HG02678 (cell line): Measurements from ENCODE around the gene ZNF837.
"Not testable (repeated sequence)": the region's sequence is repeated elsewhere in the genome, so short reads cannot be mapped to it uniquely, and the experiment has no call there.

Experiments used
- ATAC-seq: cut with Tn5 transposase; IDR thresholded peaks from one replicate; pipeline ENCODE4 v1.9.1; 2021; ENCODE audit warnings: mild to moderate bottlenecking, moderate library complexity; ENCODE audit not compliant: unreplicated experiment

The ZNF837 gene

DNA sequence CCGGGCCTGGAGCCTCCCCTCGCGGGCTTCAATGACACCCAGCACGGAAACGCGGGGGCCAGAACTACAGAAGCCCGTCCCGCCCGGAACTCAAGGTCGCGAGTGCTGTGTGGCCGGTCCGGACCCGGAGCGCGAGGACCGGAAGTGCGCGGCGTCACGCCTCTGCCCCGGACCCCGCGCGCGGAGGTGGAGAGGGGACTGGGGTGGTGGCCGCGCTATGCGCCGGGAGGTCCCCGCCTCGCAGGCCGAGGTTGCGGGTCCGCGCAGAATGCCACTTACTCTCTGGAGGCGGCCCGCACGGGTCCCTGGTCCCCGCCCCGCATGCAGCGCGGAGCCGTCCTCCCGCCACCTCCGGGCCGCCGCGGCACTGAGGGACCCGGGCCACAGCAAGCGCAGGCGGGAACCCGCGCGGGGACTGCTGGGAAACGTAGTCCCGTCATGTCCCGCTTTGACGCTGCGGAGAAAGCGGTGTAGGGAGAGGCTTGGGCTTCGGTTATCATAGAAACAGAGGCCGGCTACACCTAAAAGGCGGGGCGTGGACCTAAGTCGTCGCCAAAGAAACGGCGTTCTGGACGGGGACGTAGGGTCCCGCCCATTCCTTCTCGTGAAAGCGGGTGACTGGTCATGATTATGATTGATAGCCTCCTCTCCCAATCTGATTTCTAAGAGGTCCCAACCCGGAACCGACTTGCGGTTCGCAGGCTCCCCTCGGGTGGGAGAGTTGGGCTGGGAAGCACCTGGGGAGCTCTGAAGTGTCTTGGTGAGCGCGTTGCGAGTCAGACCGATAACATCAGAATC is at the start of gene ZNF837:
TSS of gene ZNF837 (minus strand) at position 369 of the 798 bp plus-strand sequence. CDS start 11,698 bp downstream, outside the sequence.
- peak; percentile 86 for ATAC-seq

- ATAC-seq = no peak
These were observed 48.9 kb upstream of the ZNF837 start for GRCh38 chr19:58429745-58430144.

- ATAC-seq = no peak
These were observed 47.8 kb upstream of the ZNF837 start for GRCh38 chr19:58428617-58429016.

- ATAC-seq = no peak
These were observed 36.2 kb upstream of the ZNF837 start for GRCh38 chr19:58417071-58417470.

GRCh38 chr19:58416604-58417003 is 35.8 kb upstream of the ZNF837 start:
- ATAC-seq = no peak

- peak; percentile 12 for ATAC-seq
These were observed 28.4 kb upstream of the ZNF837 start for GRCh38 chr19:58409010-58409790.

- peak; percentile 88 for ATAC-seq
These were observed 27.6 kb upstream of the ZNF837 start, which contains the start of gene ZNF584 for GRCh38 chr19:58408152-58409009. Gene ZNF584 (plus strand): TSS chr19:58408649. CDS start chr19:58409148, 499 bp downstream.

- no peak for ATAC-seq
These were observed 26.9 kb upstream of the ZNF837 start for GRCh38 chr19:58407658-58408151.

DNA sequence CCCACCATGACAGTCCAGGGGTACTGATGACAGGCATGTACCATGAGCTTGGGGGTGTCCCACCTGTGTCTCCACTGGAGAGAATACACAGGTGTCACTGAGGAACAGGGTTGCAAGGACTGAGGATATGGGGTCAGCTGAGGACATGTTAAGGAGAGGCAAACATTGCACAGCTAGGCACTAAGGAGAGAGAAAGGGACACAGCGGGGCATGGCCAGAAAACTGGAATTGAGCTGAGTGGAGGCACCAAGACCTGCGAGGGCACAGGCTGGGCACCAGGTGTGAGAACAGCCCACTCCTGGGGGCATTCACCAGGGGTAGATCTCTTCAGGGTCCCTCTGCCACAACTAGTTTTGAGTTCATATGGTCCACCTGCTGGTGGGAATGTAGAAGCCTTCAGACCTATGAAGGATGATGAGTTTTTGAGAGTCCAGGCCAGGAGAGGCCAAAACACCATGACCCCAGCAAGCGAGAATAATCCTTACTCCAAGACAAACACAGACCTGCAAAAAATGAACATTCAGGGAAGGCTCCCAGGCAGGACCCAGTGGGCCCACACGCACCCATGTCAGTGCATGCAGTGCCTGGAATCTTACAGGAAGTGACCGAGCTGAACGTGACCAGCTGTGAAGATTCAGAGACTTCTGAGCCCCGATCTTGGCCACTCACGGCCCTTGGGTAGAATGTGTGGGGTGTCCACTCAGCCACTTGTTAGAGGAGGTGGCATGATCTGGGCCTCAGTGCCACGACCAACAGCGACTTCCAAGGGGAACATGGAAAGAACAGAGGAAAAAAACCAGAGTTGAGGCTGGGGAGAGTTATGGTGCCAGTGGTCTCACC is 26.2 kb upstream of the ZNF837 start:
- no peak for ATAC-seq

GRCh38 chr19:58403920-58404478 is 23.2 kb upstream of the ZNF837 start:
- ATAC-seq = not testable (repeated sequence)

DNA sequence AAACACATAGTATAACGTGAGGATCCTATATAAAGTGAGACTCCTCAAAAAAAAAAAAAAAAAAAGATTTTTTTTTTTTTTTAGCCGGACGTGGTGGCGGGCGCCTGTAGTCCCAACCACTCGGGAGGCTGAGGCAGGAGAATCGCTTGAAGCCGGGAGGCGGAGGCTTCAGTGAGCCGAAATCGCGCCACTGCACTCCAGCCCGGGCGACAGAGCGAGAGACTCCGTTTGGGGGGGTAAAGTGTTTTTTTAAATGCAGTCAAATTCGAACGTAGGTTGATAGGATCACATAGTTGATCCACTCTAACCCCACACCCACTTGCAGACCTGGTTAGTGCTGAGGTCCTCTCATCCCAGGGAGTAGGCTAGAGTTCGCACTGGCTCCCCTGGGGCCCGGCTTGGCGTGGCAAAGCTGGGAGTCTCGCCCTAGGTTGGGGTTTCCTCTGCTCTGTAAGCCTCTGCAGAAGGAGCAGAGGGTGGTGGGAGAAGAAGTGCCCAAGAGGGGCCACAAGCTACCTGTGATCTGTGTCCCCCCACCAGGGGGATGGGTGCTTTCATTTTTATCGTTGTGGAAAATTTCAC is 21.1 kb upstream of the ZNF837 start:
- ATAC-seq = no peak

- peak; percentile 98 for ATAC-seq
These were observed 20.3 kb upstream of the ZNF837 start for GRCh38 chr19:58400916-58401839.

GRCh38 chr19:58400316-58400915 is 19.6 kb upstream of the ZNF837 start:
- no peak for ATAC-seq

- no peak for ATAC-seq
These were observed 19.1 kb upstream of the ZNF837 start for GRCh38 chr19:58399903-58400302.

- ATAC-seq = no peak
These were observed 17.7 kb upstream of the ZNF837 start for GRCh38 chr19:58398545-58398944.

GRCh38 chr19:58398087-58398486 is 17.3 kb upstream of the ZNF837 start:
- ATAC-seq = no peak

- no peak for ATAC-seq
These were observed 16.8 kb upstream of the ZNF837 start for GRCh38 chr19:58397533-58398037.
